Smooth muscle cell (in vitro differentiated cells): ENCODE results near the gene MICAL1. TPM values are rescaled to one million over a fixed set of nuclear protein-coding genes. Genes with fewer than 3 reads are reported as not detected.

ENCODE experiments used
- DNase-seq: peaks from one replicate; lab custom pipeline; 2025; ENCODE audit not compliant: unreplicated experiment; lab: John Stamatoyannopoulos, UW
- H2AFZ ChIP-seq: fragments of 200-600 bp; sonication (generic); 2 replicates; pipeline ENCODE4 v1.6.0; 2016; ENCODE audit warnings: antibody characterized with exemption, low read depth, mild to moderate bottlenecking
- H3F3A ChIP-seq: fragments of 200-600 bp; sonication (generic); 2 replicates; pipeline ENCODE4 v1.6.0; 2017; ENCODE audit warnings: antibody characterized with exemption, low read depth
- H3K27ac ChIP-seq: fragments of 200-600 bp; sonication (generic); 2 replicates; pipeline ENCODE4 v1.5.1; 2016; ENCODE audit warnings: low read depth, mild to moderate bottlenecking
- H3K27me3 ChIP-seq: fragments of 200-600 bp; sonication (generic); 2 replicates; pipeline ENCODE4 v1.6.1; 2016; ENCODE audit warnings: low read depth, mild to moderate bottlenecking
- H3K36me3 ChIP-seq: fragments of 200-600 bp; sonication (generic); 2 replicates; pipeline ENCODE4 v1.5.1; 2016; ENCODE audit warnings: low read depth
- H3K4me1 ChIP-seq: fragments of 200-600 bp; sonication (generic); 2 replicates; pipeline ENCODE4 v1.5.1; 2016; ENCODE audit warnings: low read depth
- H3K4me2 ChIP-seq: fragments of 200-600 bp; sonication (generic); 2 replicates; pipeline ENCODE4 v1.6.0; 2016; ENCODE audit warnings: mild to moderate bottlenecking
- H3K4me3 ChIP-seq: fragments of 200-600 bp; sonication (generic); 2 replicates; pipeline ENCODE4 v1.5.1; 2016; ENCODE audit warnings: mild to moderate bottlenecking
- H3K79me2 ChIP-seq: fragments of 200-600 bp; sonication (generic); 2 replicates; pipeline ENCODE4 v1.6.0; 2016; ENCODE audit warnings: low read depth, mild to moderate bottlenecking
- H3K9ac ChIP-seq: fragments of 200-600 bp; sonication (generic); 2 replicates; pipeline ENCODE4 v1.6.0; 2016; ENCODE audit warnings: low read depth
- H3K9me3 ChIP-seq: fragments of 200-600 bp; sonication (generic); replicated peaks from 2 replicates; pipeline ENCODE4 v1.5.1; 2016; ENCODE audit warnings: low read depth
- H4K20me1 ChIP-seq: fragments of 200-600 bp; sonication (generic); 2 replicates; pipeline ENCODE4 v1.6.0; 2016; ENCODE audit warnings: low read depth
- WGBS: methylation state at CpG from one replicate; pipeline ENCODE4 v1.1.7; 2016; ENCODE audit warnings: low lambda C conversion rate; 5-methylcytosine and 5-hydroxymethylcytosine counted together
- polyA plus RNA-seq: library from polyadenylated mRNA; unstranded; fragments of >200 nt; fragmentation: Nextera tagmentation; extraction: Ambion mirVana; gene quantifications from 2 replicates; pipeline ENCODE4 v1.2.1, GENCODE V29; 2016
- total RNA-seq: library from RNA; depleted of rRNA; stranded (reverse); fragments of >200 nt; gene quantifications from 2 replicates; pipeline ENCODE4 v1.2.3, GENCODE V29; 2014
- TF ChIP-seq, protein P1 (sequence below): fragments of 200-600 bp; sonication (generic); IDR thresholded peaks from 2 replicates; pipeline ENCODE4 v1.5.1; 2017; ENCODE audit warnings: borderline replicate concordance, mild to moderate bottlenecking, antibody characterized with exemption; ENCODE audit not compliant: insufficient read depth, poor library complexity, severe bottlenecking

Gene MICAL1
- total and polyA plus RNA-seq, 2 experiments from 2014 or later, result 13.3 to 20.8 TPM

DNA sequence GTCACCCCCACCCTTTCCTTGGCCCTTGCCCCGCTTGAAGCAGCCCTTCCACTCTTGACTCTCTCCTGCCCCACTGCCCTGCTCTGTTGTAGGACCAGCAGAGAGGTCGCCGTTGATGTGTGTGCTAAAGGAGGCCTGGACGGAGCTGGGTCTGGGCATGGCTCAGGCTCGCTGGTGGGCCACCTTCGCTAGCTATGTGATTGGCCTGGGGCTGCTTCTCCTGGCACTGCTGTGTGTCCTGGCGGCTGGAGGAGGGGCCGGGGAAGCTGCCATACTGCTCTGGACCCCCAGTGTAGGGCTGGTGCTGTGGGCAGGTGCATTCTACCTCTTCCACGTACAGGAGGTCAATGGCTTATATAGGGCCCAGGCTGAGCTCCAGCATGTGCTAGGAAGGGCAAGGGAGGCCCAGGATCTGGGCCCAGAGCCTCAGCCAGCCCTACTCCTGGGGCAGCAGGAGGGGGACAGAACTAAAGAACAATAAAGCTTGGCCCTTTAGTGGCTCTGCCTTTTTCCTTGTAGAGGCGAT is 12.1 kb downstream of the MICAL1 start:
- no peaks in the 10 kb centered on the region for H3F3A ChIP-seq
- H3K4me3 ChIP-seq, result no peak overlapping the region
- no peaks in the 10 kb centered on the region for H3K27me3 ChIP-seq
- TF ChIP-seq, protein P1, sequence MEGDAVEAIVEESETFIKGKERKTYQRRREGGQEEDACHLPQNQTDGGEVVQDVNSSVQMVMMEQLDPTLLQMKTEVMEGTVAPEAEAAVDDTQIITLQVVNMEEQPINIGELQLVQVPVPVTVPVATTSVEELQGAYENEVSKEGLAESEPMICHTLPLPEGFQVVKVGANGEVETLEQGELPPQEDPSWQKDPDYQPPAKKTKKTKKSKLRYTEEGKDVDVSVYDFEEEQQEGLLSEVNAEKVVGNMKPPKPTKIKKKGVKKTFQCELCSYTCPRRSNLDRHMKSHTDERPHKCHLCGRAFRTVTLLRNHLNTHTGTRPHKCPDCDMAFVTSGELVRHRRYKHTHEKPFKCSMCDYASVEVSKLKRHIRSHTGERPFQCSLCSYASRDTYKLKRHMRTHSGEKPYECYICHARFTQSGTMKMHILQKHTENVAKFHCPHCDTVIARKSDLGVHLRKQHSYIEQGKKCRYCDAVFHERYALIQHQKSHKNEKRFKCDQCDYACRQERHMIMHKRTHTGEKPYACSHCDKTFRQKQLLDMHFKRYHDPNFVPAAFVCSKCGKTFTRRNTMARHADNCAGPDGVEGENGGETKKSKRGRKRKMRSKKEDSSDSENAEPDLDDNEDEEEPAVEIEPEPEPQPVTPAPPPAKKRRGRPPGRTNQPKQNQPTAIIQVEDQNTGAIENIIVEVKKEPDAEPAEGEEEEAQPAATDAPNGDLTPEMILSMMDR, result no peak
- no peaks in the 10 kb centered on the region for H3K36me3 ChIP-seq
- H2AFZ ChIP-seq, result no peak overlapping the region
- no peaks in the 10 kb centered on the region for H3K79me2 ChIP-seq
- WGBS, result 98% methylated on average over 10 of the region's 10 CpGs
- no peak overlapping the region for H3K4me2 ChIP-seq
- no peak overlapping the region for H3K27ac ChIP-seq
- peaks cover 21% of the 10 kb centered on the region for H3K4me1 ChIP-seq
- H4K20me1 ChIP-seq, result no peaks in the 10 kb centered on the region
- H3K9ac ChIP-seq, result no peak overlapping the region
- DNase-seq, result no peak
- H3K9me3 ChIP-seq, result no peaks in the 10 kb centered on the region

DNA sequence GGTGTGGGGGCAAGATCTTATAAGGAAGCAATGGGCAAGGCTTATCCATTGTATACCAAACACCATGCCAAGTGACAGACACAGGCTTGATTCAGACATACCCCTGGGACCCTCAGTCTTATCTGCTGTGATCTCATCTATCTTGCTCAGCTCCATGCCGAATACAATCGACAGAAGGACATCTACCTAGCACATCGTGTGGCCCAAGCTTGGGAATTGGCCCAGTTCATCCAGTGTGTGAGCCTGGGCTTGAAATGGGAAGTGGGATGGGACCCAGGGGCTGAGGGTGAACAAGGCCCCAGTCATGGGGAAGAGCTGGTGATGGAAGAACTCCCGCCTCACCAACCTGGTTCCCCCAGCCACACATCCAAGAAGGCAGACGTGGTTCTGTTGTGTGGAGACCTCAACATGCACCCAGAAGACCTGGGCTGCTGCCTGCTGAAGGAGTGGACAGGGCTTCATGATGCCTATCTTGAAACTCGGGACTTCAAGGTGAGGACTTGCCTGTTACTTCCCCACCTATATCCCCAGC is 13.1 kb downstream of the MICAL1 start:
- no peaks in the 10 kb centered on the region for H3K79me2 ChIP-seq
- no peak overlapping the region for H3K27ac ChIP-seq
- H3K27me3 ChIP-seq, result no peaks in the 10 kb centered on the region
- no peak overlapping the region for H2AFZ ChIP-seq
- no peaks in the 10 kb centered on the region for H3K36me3 ChIP-seq
- 97% methylated on average over 6 of the region's 6 CpGs for WGBS
- TF ChIP-seq, protein P1, result no peak
- no peak overlapping the region for H3K4me3 ChIP-seq
- H3F3A ChIP-seq, result no peaks in the 10 kb centered on the region
- no peaks in the 10 kb centered on the region for H4K20me1 ChIP-seq
- no peaks in the 10 kb centered on the region for H3K9me3 ChIP-seq
- peaks cover 21% of the 10 kb centered on the region for H3K4me1 ChIP-seq
- no peak overlapping the region for H3K4me2 ChIP-seq
- no peak for DNase-seq
- H3K9ac ChIP-seq, result no peak overlapping the region

DNA sequence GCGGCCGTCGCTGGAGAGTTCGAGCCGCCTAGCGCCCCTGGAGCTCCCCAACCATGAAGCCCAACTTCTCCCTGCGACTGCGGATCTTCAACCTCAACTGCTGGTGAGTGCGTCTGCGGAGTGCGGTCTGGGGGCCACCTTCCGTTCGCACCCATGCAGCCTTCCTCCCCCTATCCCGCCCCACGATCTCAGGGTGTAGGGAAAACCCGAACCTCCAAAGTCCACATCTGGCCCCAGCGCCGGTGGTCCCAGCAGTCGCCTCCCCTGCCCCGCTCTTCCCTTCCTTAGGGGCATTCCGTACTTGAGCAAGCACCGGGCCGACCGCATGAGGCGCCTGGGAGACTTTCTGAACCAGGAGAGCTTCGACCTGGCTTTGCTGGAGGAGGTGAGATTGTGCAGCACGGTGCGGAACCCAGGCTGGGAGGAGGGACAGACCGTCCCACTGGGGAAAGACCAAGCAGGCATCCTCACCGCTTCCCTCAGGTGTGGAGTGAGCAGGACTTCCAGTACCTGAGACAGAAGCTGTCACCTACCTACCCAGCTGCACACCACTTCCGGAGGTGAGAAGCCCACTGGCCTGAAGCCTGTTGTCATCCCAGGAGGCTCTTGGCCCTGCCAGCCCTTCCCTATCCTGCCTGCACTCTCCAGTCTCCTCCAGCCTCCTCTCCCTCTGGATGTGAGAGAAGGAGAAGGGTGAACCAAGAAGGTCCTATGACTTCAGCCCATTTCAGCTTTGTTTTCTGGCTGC is 14.3 kb downstream of the MICAL1 start:
- Histone ChIP-seq H3K4me2 (peak overlapping the region; percentile 95), H3K79me2 (no peaks in the 10 kb centered on the region), H3K27me3 (no peaks in the 10 kb centered on the region), H3K36me3 (no peaks in the 10 kb centered on the region), H3F3A (no peaks in the 10 kb centered on the region), H4K20me1 (no peaks in the 10 kb centered on the region), H3K4me1 (peaks cover 21% of the 10 kb centered on the region), H2AFZ (peak overlapping the region; percentile 79), H3K27ac (peak overlapping the region; percentile 95), H3K9me3 (no peaks in the 10 kb centered on the region), H3K9ac (peak overlapping the region; percentile 97), H3K4me3 (peak overlapping the region; percentile 80)
- DNase-seq, result no peak
- 2% methylated on average over 31 of the region's 31 CpGs for WGBS
- TF ChIP-seq, protein P1, result no peak
